ENCODE measurements around the gene FCN3. TPM values are rescaled to one million over a fixed set of nuclear protein-coding genes. Genes with fewer than 3 reads are reported as not detected.

FCN3 gene
- total RNA-seq, 3 donors from 2014 or later (not counting 1 experiment from before 2014, with no cell fraction given): not detected

- TF ChIP-seq CTCF (IDR thresholded peaks at IDR 0.05): no peak
- Mint-ChIP-seq H3K9me3 (no peaks in the 10 kb centered on the region), H3K4me1 (peaks cover 44 to 46% of the 10 kb centered on the region in 2 donors), H3K27me3 (ENCODE audit: low read depth in 2 of 2) (no peaks in the 10 kb centered on the region), H3K4me3 (peak overlapping the region; percentile 14), H3K27ac (peak overlapping the region; percentile 86 to 87), H3K36me3 (peaks cover 10% of the 10 kb centered on the region)
- no peaks in the 10 kb centered on the region for H3K9me3 ChIP-seq (ENCODE audit: control insufficient read depth, insufficient read depth, low read length)
- 97% methylated on average over 3 of the region's 3 CpGs for WGBS (ENCODE audit: insufficient coverage)
- H3K4me1 ChIP-seq (ENCODE audit: control insufficient read depth, insufficient read depth, low read length): peaks cover 39% of the 10 kb centered on the region
- ATAC-seq: no peak
- H3K4me3 ChIP-seq (ENCODE audit: low read length): no peak overlapping the region
- DNase-seq: no peak
- intact Hi-C loops (cut with micrococcal nuclease): loop anchor here (2.0 to 5.0 kb wide), 3 partner anchors 19 to 190 kb away; partner anchors contain the start of gene WASF2
- H3K36me3 ChIP-seq (ENCODE audit: control insufficient read depth, insufficient read depth, low read length): peaks cover 60% of the 10 kb centered on the region
- H3K27me3 ChIP-seq (ENCODE audit: control insufficient read depth, insufficient read depth, low read length): no peaks in the 10 kb centered on the region
- peak overlapping the region; percentile 36 for H3K27ac ChIP-seq (ENCODE audit: low read length)
Observed at GRCh38 chr1:27417713-27418112, 43.1 kb upstream of the FCN3 start.

- no peaks in the 10 kb centered on the region for H3K27me3 Mint-ChIP-seq (ENCODE audit: low read depth in 2 of 2)
- Histone ChIP-seq H3K9me3 (ENCODE audit: control insufficient read depth, insufficient read depth, low read length) (no peaks in the 10 kb centered on the region), H3K27ac (ENCODE audit: low read length) (peak overlapping the region; percentile 14), H3K4me3 (ENCODE audit: low read length) (no peak overlapping the region), H3K27me3 (ENCODE audit: control insufficient read depth, insufficient read depth, low read length) (no peaks in the 10 kb centered on the region), H3K4me1 (ENCODE audit: control insufficient read depth, insufficient read depth, low read length) (peaks cover 27% of the 10 kb centered on the region), H3K36me3 (ENCODE audit: control insufficient read depth, insufficient read depth, low read length) (peaks cover 70% of the 10 kb centered on the region)
- H3K27ac Mint-ChIP-seq: peak overlapping the region; percentile 69 to 87
- WGBS (ENCODE audit: insufficient coverage): 86% methylated on average over 2 of the region's 3 CpGs
- no peak overlapping the region for H3K4me3 Mint-ChIP-seq
- no peaks in the 10 kb centered on the region for H3K9me3 Mint-ChIP-seq
- DNase-seq (peak in 1 of 2 donors; percentile 82), ATAC-seq (peak; percentile 77 to 85 (median 81))
- intact Hi-C loops (cut with micrococcal nuclease): loop anchor here (2.0 to 5.0 kb wide), 3 partner anchors 20 to 191 kb away; partner anchors contain the start of gene WASF2
- peaks cover 10% of the 10 kb centered on the region for H3K36me3 Mint-ChIP-seq
- peaks cover 34 to 36% of the 10 kb centered on the region in 2 donors for H3K4me1 Mint-ChIP-seq
- TF ChIP-seq CTCF (IDR thresholded peaks at IDR 0.05): peak; percentile 64
Observed at GRCh38 chr1:27416387-27417111, 41.9 kb upstream of the FCN3 start.

GRCh38 chr1:27414091-27414490 is 39.5 kb upstream of the FCN3 start:
- Histone ChIP-seq H3K27me3 (ENCODE audit: control insufficient read depth, insufficient read depth, low read length) (no peaks in the 10 kb centered on the region), H3K36me3 (ENCODE audit: control insufficient read depth, insufficient read depth, low read length) (peaks cover 90% of the 10 kb centered on the region), H3K4me1 (ENCODE audit: control insufficient read depth, insufficient read depth, low read length) (peaks cover 15% of the 10 kb centered on the region), H3K4me3 (ENCODE audit: low read length) (no peak overlapping the region), H3K27ac (ENCODE audit: low read length) (no peak overlapping the region), H3K9me3 (ENCODE audit: control insufficient read depth, insufficient read depth, low read length) (no peaks in the 10 kb centered on the region)
- no peak for DNase-seq
- 100% methylated on average over 1 of the region's 1 CpG for WGBS (ENCODE audit: insufficient coverage)
- no peak overlapping the region for H3K27ac Mint-ChIP-seq
- no peaks in the 10 kb centered on the region for H3K9me3 Mint-ChIP-seq
- intact Hi-C loops (cut with micrococcal nuclease): no loop called here
- ATAC-seq: no peak
- H3K36me3 Mint-ChIP-seq: peaks cover 10% of the 10 kb centered on the region
- no peak overlapping the region for H3K4me3 Mint-ChIP-seq
- TF ChIP-seq CTCF (IDR thresholded peaks at IDR 0.05): no peak
- peaks cover 28 to 30% of the 10 kb centered on the region in 2 donors for H3K4me1 Mint-ChIP-seq
- no peaks in the 10 kb centered on the region for H3K27me3 Mint-ChIP-seq (ENCODE audit: low read depth in 2 of 2)
